GM10248 (cell line): Measurements from ENCODE around the gene CLEC16A.

ENCODE experiments used
- CTCF ChIA-PET: fragments of 300-600 bp; sonication (Branson Sonifier 250); formaldehyde crosslinking; extraction: SDS; loops from one replicate; lab custom pipeline; 2021; ENCODE audit warnings: antibody characterized with exemption; lab: Yijun Ruan, JAX
- POLR2A ChIA-PET: fragments of 350-650 bp; sonication (Branson Sonifier 250); formaldehyde crosslinking; extraction: SDS; loops from one replicate; lab custom pipeline; 2020; ENCODE audit warnings: antibody characterized with exemption; lab: Yijun Ruan, JAX
- DNase-seq: peaks from one replicate; pipeline ENCODE4 v3.0.0; 2012; ENCODE audit errors: extremely low spot score
- CTCF ChIP-seq: IDR thresholded peaks from 2 replicates; pipeline ENCODE4 v1.5.1; 2012; ENCODE audit warnings: mild to moderate bottlenecking, low read depth; ENCODE audit errors: extremely low read depth, missing control alignments, control extremely low read depth

The CLEC16A gene

DNA sequence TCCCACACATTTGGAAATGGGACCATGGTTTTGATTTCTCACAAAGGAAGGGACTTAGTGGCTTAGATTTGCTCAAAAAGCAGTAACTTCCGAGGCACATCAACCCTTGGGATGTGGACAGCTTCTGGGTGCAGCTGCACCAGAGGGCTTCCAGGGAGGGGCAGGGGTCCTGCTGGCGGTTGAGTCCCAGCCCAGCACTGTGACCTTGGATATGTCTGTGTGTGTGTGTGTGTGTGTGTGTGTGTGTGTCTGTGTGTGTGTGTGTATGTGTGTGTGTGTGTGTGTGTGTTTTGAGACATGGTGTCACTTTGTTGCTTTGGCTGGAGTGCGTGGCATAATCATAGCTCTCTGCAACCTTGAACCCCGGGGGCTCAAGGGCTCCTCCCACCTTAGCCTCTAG lies 130.8 kb downstream of the CLEC16A start:
- CTCF ChIA-PET: interaction anchor here (1.0 to 1.7 kb wide), 5 partner anchors 10 to 121 kb away, joined by 3 to 7 read pairs (median 4); no protein-coding TSS in a partner anchor
- POLR2A ChIA-PET: interaction anchor here (2.0 kb wide), 1 partner anchor 180 kb away, joined by 13 read pairs; the partner anchor contains the start of gene SOCS1
- DNase-seq: no peak
- TF ChIP-seq CTCF: no peak

DNA sequence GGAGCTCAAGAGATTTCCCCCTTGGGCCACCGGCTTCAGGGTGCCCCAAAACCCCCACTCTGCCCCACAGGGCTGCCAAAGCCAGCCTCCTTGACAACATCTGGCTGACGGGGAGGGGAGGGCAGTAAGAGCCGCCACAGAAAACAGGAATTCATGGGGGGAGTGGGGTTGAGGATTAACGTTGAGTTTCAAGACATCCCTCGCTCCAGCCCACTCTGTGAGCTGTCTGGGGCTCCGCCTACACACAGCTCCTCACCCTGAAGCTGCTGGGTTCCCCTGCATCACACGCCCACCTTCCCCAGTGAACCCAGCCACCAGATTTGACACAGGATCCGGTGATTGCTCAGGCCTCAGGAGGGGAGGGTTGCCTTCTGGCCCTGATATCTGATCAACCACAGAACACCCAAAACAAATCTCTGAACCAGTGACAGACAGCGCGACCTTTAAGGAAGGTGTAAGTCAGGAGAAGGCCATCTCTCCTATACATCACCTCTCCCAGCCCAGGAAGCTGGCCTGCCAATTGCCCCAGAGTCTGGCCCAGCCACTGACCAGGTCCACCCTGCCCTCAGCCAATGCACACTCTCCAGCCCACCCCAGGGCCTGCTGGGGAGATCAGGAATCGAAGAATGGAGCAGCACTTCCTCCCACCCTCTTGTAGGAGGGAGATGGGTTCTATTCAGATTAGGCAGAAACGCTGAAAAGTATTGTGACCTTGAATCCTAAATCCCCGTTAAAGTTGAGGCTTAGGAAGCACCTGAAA lies 132.1 kb downstream of the CLEC16A start:
- ChIA-PET CTCF (interaction anchor here (0.8 to 1.8 kb wide), 9 partner anchors 12 to 180 kb away, joined by 3 to 5 read pairs (median 4); no protein-coding TSS in a partner anchor), POLR2A (interaction anchor here (0.5 to 2.0 kb wide), 4 partner anchors 30 to 661 kb away, joined by 3 to 13 read pairs (median 6); partner anchors contain the start of gene SOCS1)
- no peak for TF ChIP-seq CTCF
- DNase-seq: peak; percentile 89

- CTCF ChIA-PET: interaction anchor here (0.7 to 1.5 kb wide), 6 partner anchors 11 to 104 kb away, joined by 3 to 5 read pairs (median 4); no protein-coding TSS in a partner anchor
- no peak for TF ChIP-seq CTCF
- POLR2A ChIA-PET: interaction anchor here (1.7 kb wide), 1 partner anchor 16 kb away, joined by 7 read pairs; no protein-coding TSS in a partner anchor
- no peak for DNase-seq
These were observed 134.6 kb downstream of the CLEC16A start for GRCh38 chr16:11078812-11079459.

GRCh38 chr16:11079652-11080187 lies 135.4 kb downstream of the CLEC16A start:
- DNase-seq: peak; percentile 43
- POLR2A ChIA-PET: no interaction called here
- no peak for TF ChIP-seq CTCF
- CTCF ChIA-PET: interaction anchor here (1.1 to 1.5 kb wide), 2 partner anchors 11 to 21 kb away, joined by 4 to 5 read pairs; no protein-coding TSS in a partner anchor

DNA sequence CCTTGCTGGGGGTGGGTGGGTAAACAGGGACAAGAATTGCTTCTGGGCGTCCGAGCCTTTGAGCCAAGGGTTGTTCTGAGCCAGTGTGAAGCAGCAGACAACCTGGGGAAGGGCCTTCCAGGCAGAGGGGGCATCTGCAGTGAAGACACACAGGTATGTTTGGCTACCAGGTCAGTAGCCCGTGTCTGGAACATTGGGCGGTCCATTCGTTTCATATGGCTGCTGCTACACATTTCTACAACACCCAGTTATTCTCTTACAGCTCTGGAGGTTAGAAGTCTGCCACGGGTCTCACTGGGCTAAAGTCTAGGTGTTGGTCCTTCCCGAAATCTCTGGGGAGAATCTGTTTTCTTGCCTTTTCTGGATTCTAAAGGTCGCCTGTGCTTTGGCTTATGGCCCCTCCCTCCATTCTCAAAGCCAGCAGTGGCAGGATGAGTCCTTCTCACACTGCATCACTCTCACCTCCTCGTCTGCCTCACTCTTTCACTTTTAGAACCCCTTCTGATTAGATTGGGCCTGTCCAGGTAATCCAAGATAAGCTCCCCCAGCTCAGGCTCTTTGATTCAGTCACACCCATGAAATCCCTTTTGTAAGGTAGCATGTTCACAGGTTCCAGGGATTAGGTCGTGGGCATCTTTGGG lies 136.1 kb downstream of the CLEC16A start:
- ChIA-PET POLR2A (interaction anchor here (0.6 kb wide), 1 partner anchor 589 kb away, joined by 4 read pairs; no protein-coding TSS in a partner anchor), CTCF (interaction anchor here (0.8 kb wide), 1 partner anchor 10 kb away, joined by 5 read pairs; no protein-coding TSS in a partner anchor)
- TF ChIP-seq CTCF: no peak
- no peak for DNase-seq
